ENCODE results near the gene RPS6KC1. TPM values are rescaled to one million over a fixed set of nuclear protein-coding genes. Genes with fewer than 3 reads are reported as not detected.

The RPS6KC1 gene
- total and polyA plus RNA-seq, 2 of the 4 experiments (the other 2 are of a cell fraction): 7.9 to 23.7 TPM

GRCh38 chr1:213231795-213232231 lies 180.8 kb downstream of the RPS6KC1 start:
- Histone ChIP-seq H2AFZ (replicated peaks; ENCODE audit: low read length, poor library complexity) (no peak overlapping the region), H3K27ac (ENCODE audit: insufficient read depth, low read length) (peak overlapping the region; percentile 45), H4K5ac (ENCODE audit: low read depth, low read length) (no peak overlapping the region), H3K27me3 (ENCODE audit: control insufficient read depth, insufficient read depth, low read length) (no peaks in the 10 kb centered on the region), H3K14ac (replicated peaks; ENCODE audit: low read depth, low read length) (peak overlapping the region; percentile 84; the same call in 1 of the 2 replicates), H3K79me1 (ENCODE audit: low read depth in 1 of 2, low read length in 2 of 2) (peaks cover 0 to 5% of the 10 kb centered on the region in 2 experiments; a peak in 3 of 4 replicates), H2BK15ac (ENCODE audit: low read depth, low read length) (no peak overlapping the region), H3K56ac (ENCODE audit: extremely low read depth, insufficient read depth, low read length) (peak overlapping the region; percentile 29; the same call in 1 of the 2 replicates), H2BK20ac (ENCODE audit: low read depth, low read length) (no peak overlapping the region), H3K9me3 (ENCODE audit: control insufficient read depth, insufficient read depth, low read length) (no peaks in the 10 kb centered on the region), H4K91ac (ENCODE audit: insufficient read depth, low read depth, low read length) (no peak overlapping the region; the same call in 1 of the 2 replicates), H3K4me2 (ENCODE audit: low read depth, low read length) (peak overlapping the region; percentile 35; the same call in 1 of the 2 replicates), H3K36me3 (ENCODE audit: control insufficient read depth, insufficient read depth, low read length) (0 out of 2 replicates have a peak, but pooled peaks cover 2% of the 10 kb centered on the region), H3K9me1 (ENCODE audit: insufficient read depth, low read length) (peaks cover 7% of the 10 kb centered on the region), H3K9ac (ENCODE audit: low read depth, low read length) (no peak overlapping the region), H2BK120ac (ENCODE audit: low read depth, low read length) (peak overlapping the region; percentile 61; the same call in 1 of the 2 replicates), H3K4me1 (ENCODE audit: control insufficient read depth, insufficient read depth, low read length) (peaks cover 4% of the 10 kb centered on the region), H3K18ac (ENCODE audit: low read depth, low read length) (peak overlapping the region; percentile 13; the same call in 1 of the 2 replicates), H4K8ac (ENCODE audit: low read depth in 2 of 2, low read length in 2 of 2) (peak overlapping the region in 1 of 2 experiments; percentile 47; a peak in 2 of 4 replicates), H3K23ac (ENCODE audit: low read depth, low read length) (peak overlapping the region; percentile 94; the same call in 1 of the 2 replicates), H2AK9ac (replicated peaks; ENCODE audit: low read depth, low read length, poor library complexity) (no peak overlapping the region), H2BK5ac (ENCODE audit: low read depth, low read length, poor library complexity, severe bottlenecking) (peak overlapping the region; percentile 84), H3K4me3 (ENCODE audit: insufficient read depth, low read depth, low read length) (no peak overlapping the region), H3K4ac (ENCODE audit: low read depth, low read length) (peak overlapping the region; percentile 74), H2AK5ac (ENCODE audit: low read depth, low read length) (no peak overlapping the region), H4K20me1 (ENCODE audit: insufficient read depth, low read length) (no peaks in the 10 kb centered on the region)
- DNase-seq (peak; percentile 48), ATAC-seq (ENCODE audit: low read depth) (peak; percentile 62)
- in situ Hi-C loops (cut with MboI; ENCODE audit: low sequenced_read_pairs) (no loop called here), dilution Hi-C loops (cut with HindIII; ENCODE audit: low sequenced_read_pairs, unreplicated experiment) (no loop called here), intact Hi-C loops (cut with micrococcal nuclease) (no loop called here)
- TF ChIP-seq RFX5 (IDR thresholded peaks at IDR 0.05; ENCODE audit: low read depth, low read length) (no peak), CEBPB (IDR thresholded peaks at IDR 0.05; ENCODE audit: low read depth, low read length) (no peak), BHLHE40 (IDR thresholded peaks at IDR 0.05; ENCODE audit: low read depth, low read length) (no peak), SMC3 (IDR thresholded peaks at IDR 0.05; ENCODE audit: low read depth, low read length) (no peak), MAFK (IDR thresholded peaks at IDR 0.05; ENCODE audit: low read depth, low read length) (no peak), RAD21 (IDR thresholded peaks at IDR 0.05; ENCODE audit: low read length) (no peak), NFE2L2 (IDR thresholded peaks at IDR 0.05; ENCODE audit: low read depth, low read length) (no peak), MXI1 (IDR thresholded peaks at IDR 0.05; ENCODE audit: borderline replicate concordance, low read depth, low read length) (no peak), MAZ (IDR thresholded peaks at IDR 0.05; ENCODE audit: borderline replicate concordance, low read depth, low read length) (no peak), ELK1 (IDR thresholded peaks at IDR 0.05; ENCODE audit: borderline replicate concordance, low read depth, low read length) (no peak), CHD1 (IDR thresholded peaks at IDR 0.05; ENCODE audit: low read depth, low read length) (no peak), FOS (IDR thresholded peaks at IDR 0.05; ENCODE audit: low read depth, low read length) (no peak), POLR2A (IDR thresholded peaks at IDR 0.05; ENCODE audit: low read depth, low read length) (no peak), RCOR1 (IDR thresholded peaks at IDR 0.05; ENCODE audit: insufficient replicate concordance, low read length) (no peak)
- TF ChIP-seq, protein P1, sequence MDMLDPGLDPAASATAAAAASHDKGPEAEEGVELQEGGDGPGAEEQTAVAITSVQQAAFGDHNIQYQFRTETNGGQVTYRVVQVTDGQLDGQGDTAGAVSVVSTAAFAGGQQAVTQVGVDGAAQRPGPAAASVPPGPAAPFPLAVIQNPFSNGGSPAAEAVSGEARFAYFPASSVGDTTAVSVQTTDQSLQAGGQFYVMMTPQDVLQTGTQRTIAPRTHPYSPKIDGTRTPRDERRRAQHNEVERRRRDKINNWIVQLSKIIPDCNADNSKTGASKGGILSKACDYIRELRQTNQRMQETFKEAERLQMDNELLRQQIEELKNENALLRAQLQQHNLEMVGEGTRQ (IDR thresholded peaks at IDR 0.05; ENCODE audit: low read depth, low read length): no peak
- TF ChIP-seq, protein P2, sequence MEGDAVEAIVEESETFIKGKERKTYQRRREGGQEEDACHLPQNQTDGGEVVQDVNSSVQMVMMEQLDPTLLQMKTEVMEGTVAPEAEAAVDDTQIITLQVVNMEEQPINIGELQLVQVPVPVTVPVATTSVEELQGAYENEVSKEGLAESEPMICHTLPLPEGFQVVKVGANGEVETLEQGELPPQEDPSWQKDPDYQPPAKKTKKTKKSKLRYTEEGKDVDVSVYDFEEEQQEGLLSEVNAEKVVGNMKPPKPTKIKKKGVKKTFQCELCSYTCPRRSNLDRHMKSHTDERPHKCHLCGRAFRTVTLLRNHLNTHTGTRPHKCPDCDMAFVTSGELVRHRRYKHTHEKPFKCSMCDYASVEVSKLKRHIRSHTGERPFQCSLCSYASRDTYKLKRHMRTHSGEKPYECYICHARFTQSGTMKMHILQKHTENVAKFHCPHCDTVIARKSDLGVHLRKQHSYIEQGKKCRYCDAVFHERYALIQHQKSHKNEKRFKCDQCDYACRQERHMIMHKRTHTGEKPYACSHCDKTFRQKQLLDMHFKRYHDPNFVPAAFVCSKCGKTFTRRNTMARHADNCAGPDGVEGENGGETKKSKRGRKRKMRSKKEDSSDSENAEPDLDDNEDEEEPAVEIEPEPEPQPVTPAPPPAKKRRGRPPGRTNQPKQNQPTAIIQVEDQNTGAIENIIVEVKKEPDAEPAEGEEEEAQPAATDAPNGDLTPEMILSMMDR (conservative IDR thresholded peaks at IDR 0.05; ENCODE audit: low read depth, low read length): no peak
- ChIA-PET CTCF (no interaction called here), POLR2A (ENCODE audit: unreplicated experiment) (no interaction called here)
- WGBS, 2 experiments (ENCODE audit: extremely low coverage in 2 of 2, insufficient read length in 1 of 2): no CpG with 5 or more reads among the region's 4 CpGs
- no TSS peak for BruUV-seq (replicated peaks)
